ENCODE results near the gene MB. TPM values are rescaled to one million over a fixed set of nuclear protein-coding genes. Genes with fewer than 3 reads are reported as not detected.
"Not testable (repeated sequence)": the region's sequence is repeated elsewhere in the genome, so short reads cannot be mapped to it uniquely, and the experiment has no call there.

MB gene
- polyA plus RNA-seq (ENCODE audit: insufficient read length in 4 of 4) = not detected

- DNase-seq (ENCODE audit: low read depth in 4 of 4, low spot score in 3 of 4) = no peak
Observed at GRCh38 chr22:35617137-35617755, at the start of gene MB. TSS of gene MB (minus strand) at chr22:35617329. CDS start at chr22:35617257, 72 bp downstream.

GRCh38 chr22:35666699-35667098 lies 49.6 kb upstream of the MB start:
- not testable (repeated sequence) for DNase-seq (ENCODE audit: low read depth in 4 of 4, low spot score in 3 of 4)

GRCh38 chr22:35664955-35665587 lies 47.9 kb upstream of the MB start:
- no peak for DNase-seq (ENCODE audit: low read depth in 4 of 4, low spot score in 3 of 4)

GRCh38 chr22:35663371-35663770 lies 46.2 kb upstream of the MB start:
- DNase-seq (ENCODE audit: low read depth in 4 of 4, low spot score in 3 of 4) = no peak

- no peak for DNase-seq (ENCODE audit: low read depth in 4 of 4, low spot score in 3 of 4)
Observed at GRCh38 chr22:35662914-35663313, 45.8 kb upstream of the MB start.

GRCh38 chr22:35661464-35661863 lies 44.3 kb upstream of the MB start:
- DNase-seq (ENCODE audit: low read depth in 4 of 4, low spot score in 3 of 4) = no peak

GRCh38 chr22:35660291-35661127 lies 43.4 kb upstream of the MB start:
- DNase-seq (ENCODE audit: low read depth in 4 of 4, low spot score in 3 of 4) = no peak

GRCh38 chr22:35657571-35658312 lies 40.6 kb upstream of the MB start:
- DNase-seq (ENCODE audit: low read depth in 4 of 4, low spot score in 3 of 4) = no peak

GRCh38 chr22:35656284-35656752 lies 39.2 kb upstream of the MB start:
- DNase-seq (ENCODE audit: low read depth in 4 of 4, low spot score in 3 of 4) = no peak

GRCh38 chr22:35653824-35654223 lies 36.7 kb upstream of the MB start:
- DNase-seq (ENCODE audit: low read depth in 4 of 4, low spot score in 3 of 4) = no peak

- no peak for DNase-seq (ENCODE audit: low read depth in 4 of 4, low spot score in 3 of 4)
Observed at GRCh38 chr22:35651085-35651484, 34.0 kb upstream of the MB start.

- DNase-seq (ENCODE audit: low read depth in 4 of 4, low spot score in 3 of 4) = no peak
Observed at GRCh38 chr22:35649636-35650250, 32.6 kb upstream of the MB start.

- no peak for DNase-seq (ENCODE audit: low read depth in 4 of 4, low spot score in 3 of 4)
Observed at GRCh38 chr22:35649026-35649553, 32.0 kb upstream of the MB start.

- DNase-seq (ENCODE audit: low read depth in 4 of 4, low spot score in 3 of 4) = no peak
Observed at GRCh38 chr22:35648066-35649025, 31.2 kb upstream of the MB start, which contains the start of gene APOL6. TSS of gene APOL6 (plus strand) at chr22:35648446. CDS start at chr22:35656426, 7,980 bp downstream.

- DNase-seq (ENCODE audit: low read depth in 4 of 4, low spot score in 3 of 4) = no peak
Observed at GRCh38 chr22:35645646-35646045, 28.5 kb upstream of the MB start.

GRCh38 chr22:35643991-35644390 lies 26.9 kb upstream of the MB start:
- no peak for DNase-seq (ENCODE audit: low read depth in 4 of 4, low spot score in 3 of 4)

GRCh38 chr22:35642305-35642741 lies 25.2 kb upstream of the MB start:
- no peak for DNase-seq (ENCODE audit: low read depth in 4 of 4, low spot score in 3 of 4)

- DNase-seq (ENCODE audit: low read depth in 4 of 4, low spot score in 3 of 4) = no peak
Observed at GRCh38 chr22:35641494-35642120, 24.5 kb upstream of the MB start.

All from left renal pelvis (tissue), 4 donors.